ENCODE data around the gene CCT6B. TPM values are rescaled to one million over a fixed set of nuclear protein-coding genes. Genes with fewer than 3 reads are reported as not detected.
A peak's percentile ranks its signal among the peaks of the same experiment; 100 is the strongest.

Gene CCT6B
- total and polyA plus RNA-seq, 2 of the 13 experiments (the other 11 are each of a cell fraction or from before 2014, with no cell fraction given): 0.41 to 1.4 TPM

- TF ChIP-seq UBTF (CRISPR knock-in tag; IDR thresholded peaks at IDR 0.05) (peak; percentile 68), HOXA9 (CRISPR knock-in tag; IDR thresholded peaks at IDR 0.05; ENCODE audit: borderline replicate concordance) (0 out of 2 replicates have a peak, but pooled peaks have one; percentile 60), REXO4 (CRISPR knock-in tag; IDR thresholded peaks at IDR 0.05; ENCODE audit: borderline replicate concordance) (no peak), ZBTB10 (CRISPR knock-in tag; IDR thresholded peaks at IDR 0.05; ENCODE audit: borderline replicate concordance) (no peak), ZNF746 (CRISPR knock-in tag; IDR thresholded peaks at IDR 0.05) (peak; percentile 54; the same call in 1 of the 2 replicates), NAIF1 (CRISPR knock-in tag; IDR thresholded peaks at IDR 0.05; ENCODE audit: borderline replicate concordance) (no peak), ZNF138 (CRISPR knock-in tag; IDR thresholded peaks at IDR 0.05; ENCODE audit: low read depth) (no peak), LCORL (IDR thresholded peaks at IDR 0.05) (peak; percentile 76; the same call in 1 of the 2 replicates), LCORL (CRISPR knock-in tag; IDR thresholded peaks at IDR 0.05) (no peak; the same call in 1 of the 2 replicates), TBX3 (IDR thresholded peaks at IDR 0.05; ENCODE audit: borderline replicate concordance) (no peak), CREB1 (IDR thresholded peaks at IDR 0.05) (peak; percentile 94), CREB1 (CRISPR knock-in tag; IDR thresholded peaks at IDR 0.05) (peak; percentile 99), ZNF354B (CRISPR knock-in tag; IDR thresholded peaks at IDR 0.05) (no peak), NFAT5 (CRISPR knock-in tag; IDR thresholded peaks at IDR 0.05) (peak; percentile 16; the same call in 1 of the 2 replicates)
- TF ChIP-seq, protein P1, sequence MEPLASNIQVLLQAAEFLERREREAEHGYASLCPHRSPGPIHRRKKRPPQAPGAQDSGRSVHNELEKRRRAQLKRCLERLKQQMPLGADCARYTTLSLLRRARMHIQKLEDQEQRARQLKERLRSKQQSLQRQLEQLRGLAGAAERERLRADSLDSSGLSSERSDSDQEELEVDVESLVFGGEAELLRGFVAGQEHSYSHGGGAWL (CRISPR knock-in tag; IDR thresholded peaks at IDR 0.05): peak; percentile 60
- TF ChIP-seq, protein P2, sequence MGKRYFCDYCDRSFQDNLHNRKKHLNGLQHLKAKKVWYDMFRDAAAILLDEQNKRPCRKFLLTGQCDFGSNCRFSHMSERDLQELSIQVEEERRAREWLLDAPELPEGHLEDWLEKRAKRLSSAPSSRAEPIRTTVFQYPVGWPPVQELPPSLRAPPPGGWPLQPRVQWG (CRISPR knock-in tag; IDR thresholded peaks at IDR 0.05; ENCODE audit: borderline replicate concordance, low read depth): no peak
- TF ChIP-seq, protein P3, sequence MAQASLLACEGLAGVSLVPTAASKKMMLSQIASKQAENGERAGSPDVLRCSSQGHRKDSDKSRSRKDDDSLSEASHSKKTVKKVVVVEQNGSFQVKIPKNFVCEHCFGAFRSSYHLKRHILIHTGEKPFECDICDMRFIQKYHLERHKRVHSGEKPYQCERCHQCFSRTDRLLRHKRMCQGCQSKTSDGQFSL (CRISPR knock-in tag; IDR thresholded peaks at IDR 0.05): no peak
Measured at GRCh38 chr17:34961093-34961911, at the start of gene CCT6B, which contains the start of gene ZNF830 (continued).
